DMS114 treated with DMSO at 0.1 percent for 48 hours (cell line): Measurements from ENCODE around the gene MAP3K7.

Experiments used
- DNase-seq: peaks from one replicate; lab custom pipeline; 2025; ENCODE audit not compliant: unreplicated experiment; lab: John Stamatoyannopoulos, UW

Gene MAP3K7

DNA sequence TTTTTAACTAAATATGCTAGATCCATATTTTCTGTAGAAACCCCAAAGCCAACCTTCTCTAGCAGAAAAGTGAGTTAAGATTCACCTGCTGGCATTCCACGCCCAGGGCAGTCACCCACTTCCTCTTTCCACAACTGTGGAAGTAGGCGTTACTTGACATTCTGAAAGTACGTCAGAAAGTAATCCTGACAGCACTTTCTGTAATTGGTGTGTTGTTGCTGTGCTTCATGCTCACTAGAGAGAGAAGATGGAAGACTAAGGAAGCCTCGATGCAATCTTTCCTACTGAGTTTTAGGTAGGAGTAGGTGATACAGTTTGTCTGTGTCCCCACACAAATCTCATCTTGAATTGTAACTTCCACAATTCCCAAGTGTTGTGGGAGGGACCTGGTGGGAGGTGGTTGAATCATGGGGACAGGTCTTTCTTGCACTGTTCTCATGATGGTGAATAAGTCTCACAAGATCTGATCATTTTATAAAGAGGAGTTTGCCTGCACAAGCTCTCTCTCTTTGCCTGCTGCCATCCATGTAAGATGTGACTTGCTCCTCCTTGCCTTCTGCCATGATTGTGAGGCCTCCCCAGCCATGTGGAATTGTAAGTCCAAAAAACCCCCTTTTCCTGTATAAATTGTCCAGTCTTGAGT is 101.1 kb downstream of the MAP3K7 start:
- no peak for DNase-seq

DNA sequence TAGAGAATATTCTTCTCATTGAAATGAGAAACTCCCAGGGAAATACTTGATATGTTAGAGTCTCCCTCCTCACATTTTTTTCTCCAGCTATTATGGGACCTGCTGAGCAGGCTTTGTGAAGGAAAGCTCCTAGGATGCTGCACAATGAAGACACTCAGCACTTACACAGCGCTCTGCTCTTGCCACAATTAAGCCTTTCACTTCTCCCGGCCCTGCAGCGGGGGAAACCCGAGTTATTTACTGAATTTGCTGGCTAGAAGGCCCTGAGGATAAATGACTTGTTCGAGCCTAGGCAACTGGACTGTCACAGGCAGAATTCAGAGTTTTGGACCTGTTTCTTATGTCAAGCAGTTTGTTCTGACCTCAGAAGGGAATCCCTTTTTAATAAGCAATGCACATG is 102.0 kb downstream of the MAP3K7 start:
- no peak for DNase-seq

GRCh38 chr6:90484385-90484784 is 102.5 kb downstream of the MAP3K7 start:
- no peak for DNase-seq

- DNase-seq, result no peak
These were observed 102.9 kb downstream of the MAP3K7 start for GRCh38 chr6:90483956-90484355.

DNA sequence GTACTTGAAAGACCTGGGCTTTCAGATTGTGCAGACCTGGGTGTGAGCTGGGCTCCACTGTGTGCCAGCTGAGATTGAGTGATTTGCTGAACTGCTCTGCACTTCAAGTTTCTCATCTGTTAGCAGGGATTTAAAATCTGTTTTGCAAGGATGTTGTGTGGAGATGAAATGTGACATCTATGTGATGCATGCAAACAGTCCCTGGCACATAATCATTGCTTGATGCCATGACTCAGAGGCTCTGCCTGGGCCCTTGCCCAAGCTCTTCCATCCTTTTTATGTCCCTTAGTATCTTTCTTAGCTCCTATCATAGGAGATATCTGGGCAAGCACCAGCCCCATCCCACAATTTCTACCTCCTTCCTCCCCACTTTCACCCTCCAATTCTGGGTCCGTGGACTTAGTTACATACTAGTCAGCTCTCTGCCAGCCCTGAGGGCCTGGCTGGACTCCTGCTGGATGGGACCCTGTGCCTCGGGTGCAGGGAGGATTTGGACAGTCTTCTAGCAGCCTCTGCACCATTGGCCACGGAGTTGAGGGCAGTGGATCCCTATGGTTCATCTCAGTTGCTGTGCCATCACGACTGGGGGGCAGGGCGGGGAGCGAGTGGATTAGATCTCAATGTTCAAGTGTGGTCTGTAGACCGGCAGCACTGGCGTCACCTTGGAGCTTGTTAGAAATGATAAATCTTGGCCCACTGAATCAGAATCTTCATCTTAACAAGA is 103.6 kb downstream of the MAP3K7 start:
- DNase-seq, result no peak

- no peak for DNase-seq
These were observed 106.2 kb downstream of the MAP3K7 start for GRCh38 chr6:90480666-90481065.

DNA sequence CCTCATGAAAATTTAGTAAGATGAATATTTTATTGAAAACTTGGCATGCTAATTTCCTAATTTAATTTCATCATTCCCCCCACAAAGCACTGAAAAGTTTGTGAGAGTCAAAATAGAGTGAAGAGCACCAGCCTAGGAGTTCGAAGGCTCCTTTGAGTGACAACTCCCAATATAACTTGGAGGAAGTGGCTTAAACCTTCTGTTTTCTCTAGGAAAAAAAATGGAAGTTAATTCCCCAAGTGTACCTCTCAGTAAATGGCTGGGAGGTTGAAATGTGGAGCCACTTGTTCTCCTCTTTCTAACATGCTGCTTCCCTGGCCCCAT is 107.3 kb downstream of the MAP3K7 start:
- no peak for DNase-seq

GRCh38 chr6:90478789-90479602 is 107.9 kb downstream of the MAP3K7 start:
- peak; percentile 58 for DNase-seq

GRCh38 chr6:90478278-90478677 is 108.6 kb downstream of the MAP3K7 start:
- no peak for DNase-seq

- DNase-seq, result no peak
These were observed 109.5 kb downstream of the MAP3K7 start for GRCh38 chr6:90477366-90477765.

DNA sequence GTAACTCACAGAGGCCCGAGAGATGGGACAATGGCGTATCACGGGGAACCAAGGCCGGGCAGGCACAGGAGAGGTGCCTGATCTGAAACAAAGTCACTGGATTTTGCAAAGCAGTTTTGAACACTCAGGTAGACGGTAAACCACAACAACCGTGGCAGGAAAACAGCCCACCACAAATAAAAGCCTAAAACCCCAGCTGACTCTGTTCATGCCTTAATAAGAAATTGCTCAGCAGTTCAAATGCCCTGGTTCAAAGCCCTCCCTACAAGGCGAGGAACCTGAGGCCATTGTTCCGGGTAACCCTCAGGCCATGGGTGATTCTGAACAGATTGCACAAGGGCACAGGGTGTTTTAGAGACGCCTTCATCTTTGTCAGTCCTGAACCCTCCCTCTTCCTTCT is 114.2 kb downstream of the MAP3K7 start:
- no peak for DNase-seq

DNA sequence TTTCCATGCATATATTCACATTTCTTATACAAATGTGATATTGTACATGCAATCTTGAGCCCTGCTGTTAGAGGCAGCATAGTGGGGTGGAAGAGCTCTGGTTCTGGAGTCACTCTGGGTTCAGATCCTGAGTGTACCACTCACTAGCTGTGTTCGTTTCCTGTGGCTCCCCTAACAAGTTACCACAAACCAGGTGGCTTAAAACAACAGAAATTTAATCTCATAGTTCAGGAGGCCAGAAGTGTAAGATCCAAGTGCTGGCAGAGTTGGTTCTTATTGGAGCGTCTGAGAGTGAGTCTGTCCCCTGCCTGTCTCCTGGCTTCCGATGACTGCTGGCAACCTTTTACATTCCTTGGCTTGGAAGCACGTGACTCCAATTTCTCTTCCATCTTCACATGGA is 115.6 kb downstream of the MAP3K7 start:
- DNase-seq, result no peak

- DNase-seq, result no peak
These were observed 117.0 kb downstream of the MAP3K7 start for GRCh38 chr6:90469906-90470305.

- no peak for DNase-seq
These were observed 118.0 kb downstream of the MAP3K7 start for GRCh38 chr6:90468859-90469258.

DNA sequence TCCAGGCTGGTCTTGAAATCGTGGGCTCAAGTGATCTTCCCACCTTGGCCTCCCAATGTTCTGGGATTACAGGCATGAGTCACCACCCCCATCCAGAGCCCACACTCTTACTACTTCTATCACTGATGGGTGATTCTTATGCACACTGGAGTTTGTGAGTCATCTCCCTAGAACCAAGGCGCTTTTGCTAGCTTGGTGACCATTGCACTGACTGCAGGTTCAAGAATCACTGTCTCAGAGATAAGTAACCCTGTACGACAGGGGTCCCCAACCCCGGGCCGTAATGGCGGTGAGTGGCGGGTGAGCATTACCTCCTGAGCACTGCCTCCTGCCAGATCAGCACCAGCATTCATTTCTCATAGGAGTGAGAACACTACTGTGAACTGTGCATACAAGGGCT is 118.8 kb downstream of the MAP3K7 start:
- DNase-seq, result no peak

DNA sequence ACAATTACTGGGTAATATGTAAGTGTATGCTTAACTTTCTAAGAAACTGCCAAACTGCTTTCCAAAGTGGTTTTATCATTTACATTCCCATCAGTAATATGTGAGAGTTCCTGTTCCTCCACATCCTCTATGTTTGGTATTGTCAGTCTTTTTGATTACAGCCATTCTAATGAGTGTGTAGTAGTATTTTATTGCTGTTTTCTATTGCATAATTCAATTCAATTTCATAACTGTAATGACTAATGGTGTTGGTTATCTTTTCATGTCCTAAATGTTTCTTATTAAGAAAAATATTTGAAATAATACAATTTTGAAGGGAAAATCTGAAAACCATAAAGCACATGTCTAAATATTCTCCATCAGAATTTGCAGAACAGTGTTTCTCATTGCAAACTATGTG is 119.3 kb downstream of the MAP3K7 start:
- no peak for DNase-seq

GRCh38 chr6:90466154-90466940 is 120.5 kb downstream of the MAP3K7 start:
- no peak for DNase-seq

DNA sequence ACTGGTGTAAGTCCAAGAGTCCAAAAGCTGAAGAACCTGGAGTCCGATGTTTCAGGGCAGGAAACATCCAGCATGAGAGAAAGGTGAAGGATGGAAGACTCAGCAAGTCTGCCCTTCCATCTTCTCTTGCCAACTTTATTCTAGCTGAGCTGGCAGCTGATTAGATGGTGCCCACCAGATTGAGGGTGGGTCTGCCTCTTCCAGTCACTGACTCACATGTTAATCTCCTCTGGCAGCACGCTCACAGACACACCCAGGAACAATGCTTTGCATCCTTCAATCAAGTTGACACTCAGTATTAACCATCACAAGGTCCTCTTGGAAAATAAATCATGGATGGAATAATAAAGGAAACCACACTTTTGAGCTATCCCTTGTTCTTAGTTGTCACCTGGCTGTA is 121.2 kb downstream of the MAP3K7 start:
- DNase-seq, result no peak

DNA sequence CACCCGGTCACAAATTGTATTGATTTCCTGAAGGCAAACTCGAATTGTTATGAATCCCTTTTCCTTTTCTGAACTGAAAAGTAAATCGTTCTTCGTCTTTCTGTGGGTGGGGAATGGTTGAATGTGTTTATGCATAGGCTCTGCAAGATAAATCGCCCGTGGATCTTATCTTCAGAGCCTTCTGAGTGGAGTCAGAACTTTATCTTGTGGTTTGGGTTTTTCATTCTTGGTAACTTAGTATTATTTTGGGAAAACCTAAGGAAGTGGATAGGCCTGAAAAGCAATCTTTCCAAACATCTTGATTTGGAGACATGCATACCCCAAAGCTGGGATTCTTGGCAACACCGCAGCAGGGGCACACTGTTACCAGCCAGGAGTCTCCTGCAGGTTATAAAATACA is 122.4 kb downstream of the MAP3K7 start:
- DNase-seq, result no peak

DNA sequence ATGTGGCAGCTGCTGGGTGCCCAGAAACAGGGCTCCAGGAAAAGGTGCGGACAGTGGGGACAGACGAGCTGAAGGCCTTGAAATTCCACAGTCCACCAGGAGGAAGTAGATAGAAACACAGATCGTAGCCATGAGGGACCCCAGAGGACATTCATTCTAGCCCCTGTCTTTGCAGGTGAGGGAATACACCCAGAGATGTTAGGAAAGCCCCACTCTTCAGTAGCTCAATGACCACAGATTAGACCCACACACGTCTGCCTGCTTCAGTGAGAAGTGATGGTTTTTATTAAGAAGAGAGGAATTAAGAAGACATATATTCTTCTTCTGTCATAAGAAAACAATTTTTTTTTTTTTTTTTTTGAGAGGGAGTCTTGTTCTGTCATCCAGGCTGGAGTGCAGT is 123.0 kb downstream of the MAP3K7 start:
- DNase-seq, result no peak
